Amniotic epithelial cell (primary cell): ENCODE data around the gene PRIM2.
"Not testable (repeated sequence)": the region's sequence is repeated elsewhere in the genome, so short reads cannot be mapped to it uniquely, and the experiment has no call there.

ENCODE experiments used
- DNase-seq: peaks from one replicate; pipeline ENCODE4 v3.0.0-alpha.2; 2010; ENCODE audit warnings: low read depth

PRIM2 gene

GRCh38 chr6:57445790-57446468 is 128.5 kb downstream of the PRIM2 start:
- DNase-seq, result not testable (repeated sequence)

- DNase-seq, result not testable (repeated sequence)
These were observed 132.2 kb downstream of the PRIM2 start for GRCh38 chr6:57449496-57450066.

GRCh38 chr6:57459781-57460180 is 142.4 kb downstream of the PRIM2 start:
- not testable (repeated sequence) for DNase-seq

GRCh38 chr6:57461022-57461421 is 143.6 kb downstream of the PRIM2 start:
- peak; percentile 20 for DNase-seq

GRCh38 chr6:57463809-57464208 is 146.4 kb downstream of the PRIM2 start:
- not testable (repeated sequence) for DNase-seq

GRCh38 chr6:57465968-57466367 is 148.5 kb downstream of the PRIM2 start:
- not testable (repeated sequence) for DNase-seq

- DNase-seq, result no peak
These were observed 151.6 kb downstream of the PRIM2 start for GRCh38 chr6:57469072-57469471.

- not testable (repeated sequence) for DNase-seq
These were observed 152.7 kb downstream of the PRIM2 start for GRCh38 chr6:57470148-57470547.

- not testable (repeated sequence) for DNase-seq
These were observed 154.0 kb downstream of the PRIM2 start for GRCh38 chr6:57471314-57471864.

- DNase-seq, result peak; percentile 97
These were observed 155.5 kb downstream of the PRIM2 start for GRCh38 chr6:57472861-57473362.

GRCh38 chr6:57474862-57475475 is 157.5 kb downstream of the PRIM2 start:
- DNase-seq, result peak; percentile 83

GRCh38 chr6:57475656-57476055 is 158.2 kb downstream of the PRIM2 start:
- DNase-seq, result peak; percentile 48

GRCh38 chr6:57480194-57480593 is 162.8 kb downstream of the PRIM2 start:
- DNase-seq, result not testable (repeated sequence)

- DNase-seq, result not testable (repeated sequence)
These were observed 163.7 kb downstream of the PRIM2 start for GRCh38 chr6:57481121-57481520.

GRCh38 chr6:57482471-57482870 is 165.0 kb downstream of the PRIM2 start:
- DNase-seq, result not testable (repeated sequence)

GRCh38 chr6:57486494-57487081 is 169.2 kb downstream of the PRIM2 start:
- DNase-seq, result peak; percentile 85

GRCh38 chr6:57488551-57488950 is 171.1 kb downstream of the PRIM2 start:
- DNase-seq, result not testable (repeated sequence)

GRCh38 chr6:57489887-57490286 is 172.5 kb downstream of the PRIM2 start:
- DNase-seq, result not testable (repeated sequence)

GRCh38 chr6:57491795-57492194 is 174.4 kb downstream of the PRIM2 start:
- not testable (repeated sequence) for DNase-seq

- DNase-seq, result not testable (repeated sequence)
These were observed 178.8 kb downstream of the PRIM2 start for GRCh38 chr6:57496251-57496650.

- DNase-seq, result peak; percentile 40
These were observed 183.1 kb downstream of the PRIM2 start for GRCh38 chr6:57500368-57501021.

GRCh38 chr6:57502387-57502786 is 185.0 kb downstream of the PRIM2 start:
- not testable (repeated sequence) for DNase-seq
